Naive thymus-derived CD4-positive, alpha-beta T cell (primary cell): ENCODE measurements around the gene PARD3B. TPM values are rescaled to one million over a fixed set of nuclear protein-coding genes. Genes with fewer than 3 reads are reported as not detected.

Source experiments
- ATAC-seq: fragments of 150-1000 bp; cut with Tn5 transposase; 2 replicates; pipeline ENCODE4 v1.10.0; 2021; ENCODE audit warnings: mild to moderate bottlenecking, moderate library complexity
- CTCF ChIA-PET: fragments of 350-600 bp; sonication (Branson Sonifier 250); formaldehyde crosslinking; loops from one replicate; lab custom pipeline; 2021; ENCODE audit warnings: antibody characterized with exemption; lab: Charles Lee
- POLR2A ChIA-PET: fragments of 350-600 bp; sonication (Branson Sonifier 250); formaldehyde crosslinking; loops from one replicate; lab custom pipeline; 2021; ENCODE audit warnings: antibody characterized with exemption, inconsistent platforms; lab: Charles Lee
- DNase-seq, 9 donors: peaks; one replicate each; pipeline versions ENCODE4 v3.0.0 to v3.0.0-alpha.2; 2020 to 2022; ENCODE audit warnings: mixed read lengths in 1 of 9
- H3K27ac ChIP-seq: one replicate; pipeline ENCODE4 v1.7.0; 2013; ENCODE audit warnings: mild to moderate bottlenecking, low read depth, low read length, moderate library complexity
- H3K27me3 ChIP-seq, 2 donors: one replicate each; pipeline ENCODE4 v1.7.0; 2013; ENCODE audit warnings: low read length in 2 of 2, mild to moderate bottlenecking in 2 of 2, moderate library complexity in 2 of 2; ENCODE audit not compliant: control insufficient read depth in 2 of 2, insufficient read depth in 2 of 2
- H3K36me3 ChIP-seq, 3 experiments: 1 replicate in 2 of 3; 2 replicates in 1 of 3; pipeline ENCODE4 v1.7.0; 2013; ENCODE audit warnings: low read length in 3 of 3, mild to moderate bottlenecking in 3 of 3, moderate library complexity in 1 of 3; ENCODE audit not compliant: insufficient read depth in 3 of 3, control insufficient read depth in 2 of 3
- H3K4me1 ChIP-seq, 2 donors: one replicate each; pipeline ENCODE4 v1.7.0; 2013; ENCODE audit warnings: low read length in 2 of 2, mild to moderate bottlenecking in 2 of 2, moderate library complexity in 1 of 2; ENCODE audit not compliant: control insufficient read depth in 2 of 2, insufficient read depth in 2 of 2
- H3K4me3 ChIP-seq: 2 replicates; pipeline ENCODE4 v1.7.0; 2013; ENCODE audit warnings: mild to moderate bottlenecking, low read length
- H3K9me3 ChIP-seq, 3 experiments: 1 replicate in 2 of 3; 2 replicates in 1 of 3; pipeline ENCODE4 v1.7.0; 2013; ENCODE audit warnings: low read length in 3 of 3; ENCODE audit not compliant: control insufficient read depth in 2 of 3
- H3K27ac Mint-ChIP-seq, 9 donors: one replicate each; pipeline ENCODE4 v1.8.0; 2020 to 2022; ENCODE audit warnings: mixed read lengths in 9 of 9, mild to moderate bottlenecking in 8 of 9, moderate library complexity in 5 of 9, inconsistent platforms in 2 of 9
- H3K27me3 Mint-ChIP-seq, 5 donors: one replicate each; pipeline ENCODE4 v1.8.0; 2021 to 2022; ENCODE audit warnings: mixed read lengths in 5 of 5, mild to moderate bottlenecking in 1 of 5
- H3K36me3 Mint-ChIP-seq, 5 donors: one replicate each; pipeline ENCODE4 v1.8.0; 2020 to 2022; ENCODE audit warnings: mixed read lengths in 5 of 5, mild to moderate bottlenecking in 3 of 5, inconsistent platforms in 1 of 5
- H3K4me1 Mint-ChIP-seq, 7 donors: one replicate each; pipeline ENCODE4 v1.8.0; 2020 to 2022; ENCODE audit warnings: mixed read lengths in 7 of 7, mild to moderate bottlenecking in 3 of 7, inconsistent platforms in 1 of 7
- H3K4me3 Mint-ChIP-seq, 10 donors: one replicate each; pipeline ENCODE4 v1.8.0; 2020 to 2022; ENCODE audit warnings: mild to moderate bottlenecking in 10 of 10, mixed read lengths in 10 of 10, moderate library complexity in 6 of 10, inconsistent platforms in 2 of 10
- H3K9me3 Mint-ChIP-seq, 11 donors: one replicate each; pipeline ENCODE4 v1.8.0; 2020 to 2022; ENCODE audit warnings: mixed read lengths in 11 of 11, mild to moderate bottlenecking in 4 of 11, inconsistent platforms in 1 of 11, moderate library complexity in 1 of 11
- intact Hi-C, 2 donors: fragments of 100-400 bp; cut with micrococcal nuclease; formaldehyde crosslinking; loops; one replicate each; pipeline ENCODE4 v1.15.1; 2023
- polyA plus RNA-seq, 2 donors: library from polyadenylated mRNA; unstranded; fragments of 300-500 nt; fragmentation: Illumina TruSeq; gene quantifications; one replicate each; pipeline ENCODE4 v1.2.3, GENCODE V29; 2021
- total RNA-seq, 6 experiments: library from RNA in 5 of 6; stranded (reverse) in 5 of 6; gene quantifications; 1 replicate in 5 of 6; 2 replicates in 1 of 6; pipeline ENCODE4 v1.2.3 and lab custom pipeline; 2021 to 2026

PARD3B gene
- total and polyA plus RNA-seq, 7 experiments from 2014 or later, result 0.22 to 4.0 (median 0.87) TPM

DNA sequence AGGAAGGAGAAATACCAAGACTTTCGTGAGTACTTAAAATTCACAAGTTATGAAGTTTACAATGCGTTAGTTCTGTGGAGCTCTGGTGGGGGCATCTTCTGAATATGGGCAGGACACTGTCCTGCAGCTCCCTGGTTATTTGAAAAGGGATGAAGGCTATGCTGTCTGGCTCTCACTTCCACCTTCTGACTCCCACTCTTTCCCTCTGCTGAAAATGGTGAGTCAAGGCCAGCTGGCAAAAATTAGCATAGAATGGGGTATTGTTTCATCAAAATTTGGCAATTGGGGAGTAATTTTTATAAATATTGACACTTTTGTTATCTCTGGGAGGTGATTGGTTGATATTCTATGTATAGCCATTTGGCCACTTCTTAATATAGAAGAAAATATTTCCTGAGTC is 177.4 kb downstream of the PARD3B start:
- no peak for ATAC-seq
- H3K36me3 Mint-ChIP-seq, result no peaks in the 10 kb centered on the region
- ChIA-PET CTCF (no interaction called here), POLR2A (no interaction called here)
- Histone ChIP-seq H3K36me3 (no peaks in the 10 kb centered on the region), H3K9me3 (no peaks in the 10 kb centered on the region), H3K4me3 (no peak overlapping the region), H3K27ac (no peak overlapping the region), H3K27me3 (no peaks in the 10 kb centered on the region), H3K4me1 (no peaks in the 10 kb centered on the region)
- H3K9me3 Mint-ChIP-seq, result peaks cover 0 to 4% (median 0%) of the 10 kb centered on the region in 11 donors
- intact Hi-C loops, result no loop called here
- no peak overlapping the region for H3K4me3 Mint-ChIP-seq
- DNase-seq, result no peak
- no peaks in the 10 kb centered on the region for H3K4me1 Mint-ChIP-seq
- no peak overlapping the region for H3K27ac Mint-ChIP-seq
- peaks cover 0 to 12% (median 0%) of the 10 kb centered on the region in 5 donors for H3K27me3 Mint-ChIP-seq

DNA sequence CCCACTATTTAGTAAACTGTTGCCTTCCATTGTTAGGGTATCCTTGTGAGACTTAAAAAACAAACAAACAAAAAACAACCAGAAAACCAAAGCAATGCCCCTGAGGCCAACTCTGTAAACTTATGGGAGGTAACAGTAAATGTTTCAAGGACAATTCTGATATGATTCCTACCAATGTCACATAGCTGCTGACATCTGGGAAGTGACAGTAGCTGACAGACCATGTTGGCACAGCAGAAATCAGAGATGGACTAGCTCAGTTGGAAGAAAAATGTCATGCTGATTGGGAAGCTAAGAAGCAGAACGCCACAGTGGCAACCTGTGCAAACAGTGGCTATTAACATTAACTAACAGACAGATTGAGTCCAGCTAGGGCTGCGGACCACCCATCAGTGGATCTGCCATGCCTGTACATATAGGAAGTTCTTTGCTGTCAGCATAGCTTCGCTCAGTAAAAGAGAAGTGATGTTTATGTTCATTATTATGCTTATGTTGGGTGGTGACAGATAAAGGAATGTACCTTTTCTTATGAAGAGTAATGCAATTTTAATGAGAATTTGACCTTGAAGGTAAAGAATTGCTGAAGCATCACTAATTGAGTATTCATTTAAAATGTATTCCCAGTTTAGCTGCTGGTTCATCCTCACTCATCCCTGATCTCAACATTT is 180.6 kb downstream of the PARD3B start:
- ATAC-seq (no peak), DNase-seq (no peak)
- Histone ChIP-seq H3K36me3 (no peaks in the 10 kb centered on the region), H3K27me3 (no peaks in the 10 kb centered on the region), H3K27ac (no peak overlapping the region), H3K4me1 (no peaks in the 10 kb centered on the region), H3K4me3 (no peak overlapping the region), H3K9me3 (no peaks in the 10 kb centered on the region)
- POLR2A ChIA-PET, result no interaction called here
- CTCF ChIA-PET, result no interaction called here
- H3K4me3 Mint-ChIP-seq, result no peak overlapping the region
- no peaks in the 10 kb centered on the region for H3K36me3 Mint-ChIP-seq
- peaks cover 0 to 20% (median 0%) of the 10 kb centered on the region in 5 donors for H3K27me3 Mint-ChIP-seq
- no peak overlapping the region for H3K27ac Mint-ChIP-seq
- H3K4me1 Mint-ChIP-seq, result no peaks in the 10 kb centered on the region
- no peaks in the 10 kb centered on the region for H3K9me3 Mint-ChIP-seq
- intact Hi-C loops, result no loop called here

DNA sequence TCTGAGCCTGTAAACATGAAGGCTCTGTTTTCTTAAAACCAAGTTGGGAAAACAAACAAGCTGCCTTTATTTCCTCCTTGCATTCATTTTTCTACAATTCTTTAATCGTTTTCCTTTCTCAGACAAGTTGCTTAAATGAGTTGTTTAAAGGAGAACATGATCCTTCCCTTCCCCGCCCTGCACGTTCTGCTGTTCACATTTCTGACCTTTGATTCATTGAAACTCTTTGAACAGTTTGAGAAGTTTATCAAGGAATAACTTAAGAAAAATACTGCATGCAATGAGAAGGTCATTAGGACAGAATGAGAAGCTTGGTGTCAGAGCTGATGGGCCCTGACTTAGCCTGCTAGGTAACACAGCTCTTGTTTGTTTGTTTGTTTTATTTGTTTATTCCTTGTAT is 181.6 kb downstream of the PARD3B start:
- no peak overlapping the region for H3K27ac ChIP-seq

DNA sequence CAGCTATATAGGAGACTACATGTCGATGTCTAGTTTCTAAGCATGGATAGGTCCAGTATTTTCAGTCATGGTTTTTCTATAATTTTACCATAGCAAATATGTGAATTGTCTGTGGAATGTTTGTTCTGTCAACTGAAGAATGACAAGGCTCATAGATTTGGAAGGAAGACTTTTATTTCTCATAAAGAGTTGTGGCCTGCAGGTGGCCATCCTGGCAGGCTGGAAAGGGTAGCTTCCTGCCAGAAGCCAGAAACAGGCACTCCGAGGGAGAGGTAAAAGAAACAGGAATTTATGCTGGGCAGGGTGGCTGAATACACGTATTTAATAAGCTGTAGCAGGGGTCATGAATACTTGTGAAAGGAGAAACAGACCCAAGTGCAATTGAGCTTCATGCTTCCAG is 182.1 kb downstream of the PARD3B start:
- no peaks in the 10 kb centered on the region for H3K4me1 ChIP-seq
- CTCF ChIA-PET, result no interaction called here
- no peaks in the 10 kb centered on the region for H3K36me3 ChIP-seq
- H3K27me3 ChIP-seq, result no peaks in the 10 kb centered on the region
- POLR2A ChIA-PET, result no interaction called here
- H3K4me1 Mint-ChIP-seq, result no peaks in the 10 kb centered on the region
- peaks cover 0 to 19% (median 0%) of the 10 kb centered on the region in 5 donors for H3K27me3 Mint-ChIP-seq
- no peaks in the 10 kb centered on the region for H3K36me3 Mint-ChIP-seq
- intact Hi-C loops, result no loop called here
- H3K4me3 ChIP-seq, result no peak overlapping the region
- H3K4me3 Mint-ChIP-seq, result no peak overlapping the region
- ATAC-seq (no peak), DNase-seq (no peak)
- no peaks in the 10 kb centered on the region for H3K9me3 ChIP-seq
- H3K27ac Mint-ChIP-seq, result no peak overlapping the region
- H3K27ac ChIP-seq, result no peak overlapping the region
- H3K9me3 Mint-ChIP-seq, result no peaks in the 10 kb centered on the region

More for the DNA sequence above, 181.6 kb downstream of the PARD3B start:
- no peak overlapping the region for H3K4me3 Mint-ChIP-seq
- H3K9me3 ChIP-seq, result no peaks in the 10 kb centered on the region
- H3K36me3 Mint-ChIP-seq, result no peaks in the 10 kb centered on the region
- DNase-seq, result no peak
- no peaks in the 10 kb centered on the region for H3K4me1 ChIP-seq
- no peaks in the 10 kb centered on the region for H3K9me3 Mint-ChIP-seq
- intact Hi-C loops, result no loop called here
- ATAC-seq, result no peak
- no peak overlapping the region for H3K27ac Mint-ChIP-seq
- ChIA-PET CTCF (no interaction called here), POLR2A (no interaction called here)
- H3K27me3 Mint-ChIP-seq, result peaks cover 0 to 19% (median 0%) of the 10 kb centered on the region in 5 donors
- H3K4me1 Mint-ChIP-seq, result no peaks in the 10 kb centered on the region
- H3K4me3 ChIP-seq, result no peak overlapping the region
- H3K36me3 ChIP-seq, result no peaks in the 10 kb centered on the region
- H3K27me3 ChIP-seq, result no peaks in the 10 kb centered on the region

DNA sequence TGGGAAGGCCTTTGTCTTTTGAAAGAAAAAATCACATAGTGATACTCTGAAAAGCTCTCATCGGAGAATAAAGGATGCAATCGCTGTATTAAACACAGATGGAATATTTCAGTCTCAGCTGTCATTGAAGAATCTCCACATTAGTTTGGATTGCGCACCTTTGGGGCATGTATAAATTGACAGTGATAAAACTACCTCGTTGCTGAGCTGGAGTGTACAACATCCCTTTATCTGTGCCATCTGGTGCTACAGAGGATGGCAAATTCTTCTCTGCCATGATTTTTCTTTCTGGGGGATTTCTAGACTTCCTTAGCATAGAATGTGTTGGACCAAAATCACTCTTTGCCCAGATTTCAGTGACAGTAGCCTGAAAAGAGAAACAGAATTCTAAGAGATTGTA is 185.3 kb downstream of the PARD3B start:
- no peak for DNase-seq
- peaks cover 0 to 5% (median 0%) of the 10 kb centered on the region in 7 donors for H3K4me1 Mint-ChIP-seq
- no peak overlapping the region for H3K4me3 ChIP-seq
- no peaks in the 10 kb centered on the region for H3K9me3 ChIP-seq
- intact Hi-C loops, result no loop called here
- peaks cover 0 to 14% (median 0%) of the 10 kb centered on the region in 5 donors for H3K27me3 Mint-ChIP-seq
- no peaks in the 10 kb centered on the region for H3K36me3 Mint-ChIP-seq
- no peak overlapping the region for H3K27ac ChIP-seq
- POLR2A ChIA-PET, result no interaction called here
- H3K4me1 ChIP-seq, result no peaks in the 10 kb centered on the region
- H3K36me3 ChIP-seq, result no peaks in the 10 kb centered on the region
- ATAC-seq, result no peak
- no peak overlapping the region for H3K27ac Mint-ChIP-seq
- no peak overlapping the region for H3K4me3 Mint-ChIP-seq
- CTCF ChIA-PET, result interaction anchor here (0.7 to 0.8 kb wide), 2 partner anchors 21 to 606 kb away, joined by 3 to 5 read pairs; no protein-coding TSS in a partner anchor
- H3K27me3 ChIP-seq, result no peaks in the 10 kb centered on the region
- H3K9me3 Mint-ChIP-seq, result no peaks in the 10 kb centered on the region

DNA sequence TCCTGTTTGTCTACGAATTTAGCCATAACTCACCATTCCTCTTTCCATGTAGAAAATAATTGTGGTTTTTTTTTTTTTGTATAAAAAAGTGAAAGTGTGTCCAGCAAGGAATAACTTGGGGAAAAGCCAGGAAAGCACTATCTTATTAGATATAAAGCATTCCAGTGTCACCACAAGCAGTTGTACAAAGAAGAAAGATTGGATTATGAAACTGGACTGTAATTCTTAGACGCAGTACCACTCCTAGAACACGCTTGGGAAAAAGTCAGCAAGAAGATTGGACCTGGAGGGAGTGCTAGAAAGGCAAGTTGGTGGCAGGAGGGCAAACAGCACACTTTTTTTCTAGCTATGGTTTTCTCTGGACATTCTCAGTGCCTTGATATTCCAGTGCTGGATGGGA is 186.7 kb downstream of the PARD3B start:
- Mint-ChIP-seq H3K4me1 (peaks cover 0 to 5% (median 0%) of the 10 kb centered on the region in 7 donors), H3K27ac (no peak overlapping the region), H3K9me3 (peaks cover 0 to 1% (median 0%) of the 10 kb centered on the region in 11 donors), H3K4me3 (no peak overlapping the region), H3K36me3 (no peaks in the 10 kb centered on the region), H3K27me3 (peaks cover 0 to 17% (median 0%) of the 10 kb centered on the region in 5 donors)
- Histone ChIP-seq H3K4me1 (no peaks in the 10 kb centered on the region), H3K36me3 (no peaks in the 10 kb centered on the region), H3K27ac (no peak overlapping the region), H3K4me3 (no peak overlapping the region), H3K27me3 (no peaks in the 10 kb centered on the region), H3K9me3 (no peaks in the 10 kb centered on the region)
- intact Hi-C loops, result no loop called here
- CTCF ChIA-PET, result interaction anchor here (0.6 kb wide), 1 partner anchor 1074 kb away, joined by 3 read pairs; no protein-coding TSS in a partner anchor
- no peak for ATAC-seq
- no peak for DNase-seq
- POLR2A ChIA-PET, result no interaction called here

DNA sequence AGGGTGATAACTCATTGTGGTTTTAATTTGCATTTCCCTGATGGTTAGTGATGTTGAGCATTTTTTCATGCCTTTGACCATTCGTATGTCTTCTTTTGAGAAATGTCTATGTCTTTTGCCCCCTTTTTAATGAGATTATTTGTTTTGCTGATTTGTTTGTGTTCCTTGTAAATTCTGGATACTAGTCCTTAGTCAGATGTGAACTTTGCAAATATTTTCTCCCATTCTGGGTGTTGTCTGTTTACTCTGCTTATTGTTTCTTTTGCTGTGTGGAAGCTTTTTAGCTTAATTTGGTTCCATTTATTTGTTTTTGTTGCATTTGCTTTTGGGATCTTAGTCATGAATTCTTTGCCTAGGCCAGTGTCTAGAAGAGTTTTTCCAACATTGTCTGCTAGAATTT is 192.0 kb downstream of the PARD3B start:
- Histone ChIP-seq H3K9me3 (no peaks in the 10 kb centered on the region), H3K36me3 (no peaks in the 10 kb centered on the region), H3K27me3 (no peaks in the 10 kb centered on the region), H3K27ac (no peak overlapping the region), H3K4me3 (no peak overlapping the region), H3K4me1 (no peaks in the 10 kb centered on the region)
- CTCF ChIA-PET, result no interaction called here
- peaks cover 0 to 27% (median 9%) of the 10 kb centered on the region in 11 donors for H3K9me3 Mint-ChIP-seq
- H3K4me1 Mint-ChIP-seq, result peaks cover 0 to 5% (median 0%) of the 10 kb centered on the region in 7 donors
- DNase-seq, result no peak
- H3K36me3 Mint-ChIP-seq, result peaks cover 0 to 9% (median 0%) of the 10 kb centered on the region in 5 donors
- intact Hi-C loops, result no loop called here
- no peak for ATAC-seq
- H3K27me3 Mint-ChIP-seq, result peaks cover 0 to 11% (median 0%) of the 10 kb centered on the region in 5 donors
- H3K27ac Mint-ChIP-seq, result no peak overlapping the region
- no peak overlapping the region for H3K4me3 Mint-ChIP-seq
- POLR2A ChIA-PET, result no interaction called here
